GM12864 (cell line): Measurements from ENCODE around the gene SMPD3.

Experiments used
- DNase-seq: peaks from one replicate; pipeline ENCODE4 v3.0.0-alpha.2; 2011; ENCODE audit warnings: low read depth
- H3K4me3 ChIP-seq: 2 replicates; pipeline ENCODE4 v1.5.1; 2011; ENCODE audit warnings: mild to moderate bottlenecking, low read depth, low read length, control low read depth
- CTCF ChIP-seq: IDR thresholded peaks from 2 replicates; pipeline ENCODE4 v1.5.1; 2011; ENCODE audit warnings: low read depth, mild to moderate bottlenecking, moderate library complexity, low read length, control low read depth, inconsistent platforms; ENCODE audit errors: missing control alignments

SMPD3 gene

DNA sequence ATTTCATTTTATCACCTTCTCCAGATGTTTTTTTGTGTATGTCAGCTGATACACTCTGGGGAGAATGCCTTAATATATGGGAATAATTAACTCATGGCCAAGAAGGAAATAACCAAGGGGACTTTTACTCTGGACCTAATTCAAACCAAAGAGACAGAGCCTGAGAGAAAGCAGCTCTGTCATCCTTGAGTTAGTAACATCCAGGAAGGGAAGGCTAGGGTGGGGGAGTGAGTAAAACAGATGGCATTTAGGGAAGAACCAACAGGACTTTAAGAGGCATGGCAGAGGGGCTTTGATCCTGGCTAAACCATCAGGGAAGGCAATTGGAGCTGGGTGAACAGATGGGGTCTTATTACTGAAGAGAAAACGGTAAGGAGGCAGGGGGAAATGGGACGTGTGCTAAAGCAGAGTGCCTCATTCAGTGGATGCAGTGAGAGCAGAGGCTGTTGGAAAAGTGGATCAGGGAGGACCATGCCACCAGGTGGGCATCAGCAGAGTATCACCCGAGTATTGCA lies 2.5 kb upstream of the SMPD3 start:
- no peak for TF ChIP-seq CTCF
- H3K4me3 ChIP-seq: no peak overlapping the region
- DNase-seq: no peak

DNA sequence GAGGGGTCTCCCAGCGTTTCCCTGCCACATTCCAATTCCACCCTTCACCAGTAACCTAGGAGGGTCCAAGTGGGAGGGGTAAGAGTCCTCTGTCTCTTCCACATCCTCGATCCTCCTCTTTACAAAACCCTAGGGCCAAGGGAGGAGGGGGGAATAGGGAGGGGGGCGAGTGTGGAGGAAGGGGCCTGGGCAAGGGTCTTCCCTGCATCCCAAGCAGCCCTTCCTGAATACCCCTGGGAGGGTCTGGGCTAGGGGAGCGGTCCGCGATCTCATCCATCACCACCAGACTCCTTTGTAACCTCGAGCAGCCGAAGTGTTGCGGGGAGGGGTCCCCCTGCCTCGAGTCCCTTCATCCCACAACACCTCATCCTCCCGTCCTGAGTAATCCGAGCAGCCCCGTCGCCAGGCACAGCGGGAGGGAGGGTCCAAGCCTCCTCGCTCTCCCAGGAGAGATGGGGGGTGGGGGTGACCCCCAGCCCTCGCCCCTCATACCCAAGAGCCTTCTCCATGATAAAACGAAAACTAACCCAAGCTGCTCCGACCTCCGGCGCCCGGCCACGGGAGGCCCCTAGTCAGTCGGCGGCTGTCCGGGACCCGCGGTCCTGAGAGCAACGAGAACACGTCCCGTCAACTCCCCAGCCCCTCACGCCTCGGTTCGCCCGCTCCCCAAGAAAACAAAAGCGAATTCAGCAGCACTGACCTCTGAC lies 502 bp downstream of the SMPD3 start:
- no peak for DNase-seq
- H3K4me3 ChIP-seq: peak overlapping the region; percentile 47
- no peak for TF ChIP-seq CTCF

DNA sequence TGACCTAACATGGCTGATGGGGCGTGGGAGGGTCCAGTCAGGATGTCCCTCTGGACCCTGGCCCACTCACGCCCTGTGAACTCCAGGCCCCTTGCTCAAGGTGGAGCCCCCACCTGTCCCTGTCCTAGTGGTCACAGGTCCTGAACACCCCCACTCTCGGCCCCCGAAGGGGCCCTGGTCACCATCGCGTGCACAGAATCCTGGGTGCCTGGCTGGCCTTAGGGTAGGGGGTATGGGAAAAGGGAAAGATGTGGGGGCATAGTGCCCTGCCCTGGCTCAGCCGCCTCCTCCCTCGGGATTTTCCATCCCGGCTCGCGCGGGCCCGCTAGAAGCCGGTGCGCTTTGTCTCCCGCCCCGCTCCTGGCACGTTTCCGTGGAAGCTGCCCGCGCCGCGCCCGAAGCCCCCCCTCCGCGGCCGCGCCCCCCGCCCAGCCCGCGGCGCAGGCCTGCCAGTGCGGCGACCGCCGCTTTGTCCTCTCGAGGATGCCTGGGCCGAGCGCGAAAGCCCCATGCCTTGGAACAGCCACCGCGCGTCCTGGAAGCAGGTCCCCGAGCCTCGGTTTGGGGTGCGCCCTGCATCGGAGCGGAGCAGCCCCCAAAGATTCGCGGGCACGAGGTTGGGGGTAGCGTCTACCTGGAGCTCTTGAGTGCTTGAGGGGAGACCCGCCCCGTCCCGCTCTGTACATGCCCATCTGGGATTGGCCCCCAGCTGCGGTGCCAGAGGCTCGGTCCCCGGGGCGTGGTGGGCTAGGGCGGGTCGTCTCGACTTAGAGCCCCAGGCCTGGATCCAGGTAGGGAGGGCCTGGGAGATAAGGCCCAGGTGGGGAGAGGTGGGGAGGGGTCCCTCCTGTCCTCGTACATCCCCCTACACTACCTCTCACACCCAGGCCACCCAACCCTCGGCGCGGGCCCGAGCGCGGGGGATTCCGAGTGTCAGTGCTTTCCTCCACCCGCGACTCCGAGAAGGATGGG lies 1.3 kb downstream of the SMPD3 start:
- H3K4me3 ChIP-seq: no peak overlapping the region
- no peak for DNase-seq
- TF ChIP-seq CTCF: no peak

GRCh38 chr16:68445458-68445857 lies 2.9 kb downstream of the SMPD3 start:
- H3K4me3 ChIP-seq: no peak overlapping the region
- peak; percentile 81 for TF ChIP-seq CTCF
- peak; percentile 49 for DNase-seq

GRCh38 chr16:68444056-68444657 lies 4.2 kb downstream of the SMPD3 start:
- H3K4me3 ChIP-seq: no peak overlapping the region
- no peak for TF ChIP-seq CTCF
- DNase-seq: no peak

DNA sequence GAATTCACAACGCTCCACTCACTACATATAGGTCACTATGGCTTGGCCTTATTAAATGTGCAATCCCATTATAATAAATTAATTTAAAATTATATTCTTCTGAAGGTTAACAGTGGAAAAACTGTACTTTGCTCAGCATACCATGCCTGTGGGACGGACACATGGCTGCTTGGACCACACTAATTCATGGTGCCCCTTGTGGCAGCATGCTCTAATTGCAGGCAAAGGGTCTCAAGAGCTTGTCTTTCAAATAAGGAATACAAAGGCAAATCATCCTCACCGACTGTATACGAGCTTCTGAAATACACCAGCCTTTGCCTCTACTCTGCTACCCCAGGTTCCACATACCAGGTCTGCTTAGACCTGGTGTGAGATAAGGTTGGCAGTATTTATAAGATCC lies 11.7 kb downstream of the SMPD3 start:
- DNase-seq: no peak
- TF ChIP-seq CTCF: peak; percentile 55
- H3K4me3 ChIP-seq: no peak overlapping the region
